BLaER1 treated with 17β-estradiol and CSF1 and Interleukin-3, amounts not matched to agents 10 nM and 100 nM (cell line): ENCODE measurements around the gene ANGPT4.
A peak's percentile ranks its signal among the peaks of the same experiment; 100 is the strongest.

Experiments
- H3K27ac ChIP-seq, 11 experiments: shearing (Covaris generic); formaldehyde crosslinking; 2 replicates each; pipeline ENCODE4 v1.8.1; 2022
- H3K27me3 ChIP-seq, 11 experiments: shearing (Covaris generic); formaldehyde crosslinking; 2 replicates each; pipeline ENCODE4 v1.8.1; 2022
- H3K36me3 ChIP-seq, 11 experiments: shearing (Covaris generic); formaldehyde crosslinking; 2 replicates each; pipeline ENCODE4 v1.8.1; 2022
- H3K4me1 ChIP-seq, 10 experiments: shearing (Covaris generic); formaldehyde crosslinking; 2 replicates each; pipeline ENCODE4 v1.8.1; 2022
- H3K4me2 ChIP-seq, 11 experiments: shearing (Covaris generic); formaldehyde crosslinking; 2 replicates each; pipeline ENCODE4 v1.8.1; 2022
- H3K4me3 ChIP-seq, 10 experiments: shearing (Covaris generic); formaldehyde crosslinking; 2 replicates each; pipeline ENCODE4 v1.8.1; 2022
- H3K9ac ChIP-seq, 11 experiments: shearing (Covaris generic); formaldehyde crosslinking; 2 replicates each; pipeline ENCODE4 v1.8.1; 2022
- H3K9me3 ChIP-seq, 11 experiments: shearing (Covaris generic); formaldehyde crosslinking; replicated peaks in 1 of 11; 2 replicates each; pipeline ENCODE4 v1.8.1; 2022
- H4K20me1 ChIP-seq, 11 experiments: shearing (Covaris generic); formaldehyde crosslinking; 2 replicates each; pipeline ENCODE4 v1.8.1; 2022
- Cebpa-rat ChIP-seq, 11 experiments: shearing (Covaris generic); IDR thresholded peaks; 2 replicates each; pipeline ENCODE4 v1.8.1; 2022

The ANGPT4 gene

DNA sequence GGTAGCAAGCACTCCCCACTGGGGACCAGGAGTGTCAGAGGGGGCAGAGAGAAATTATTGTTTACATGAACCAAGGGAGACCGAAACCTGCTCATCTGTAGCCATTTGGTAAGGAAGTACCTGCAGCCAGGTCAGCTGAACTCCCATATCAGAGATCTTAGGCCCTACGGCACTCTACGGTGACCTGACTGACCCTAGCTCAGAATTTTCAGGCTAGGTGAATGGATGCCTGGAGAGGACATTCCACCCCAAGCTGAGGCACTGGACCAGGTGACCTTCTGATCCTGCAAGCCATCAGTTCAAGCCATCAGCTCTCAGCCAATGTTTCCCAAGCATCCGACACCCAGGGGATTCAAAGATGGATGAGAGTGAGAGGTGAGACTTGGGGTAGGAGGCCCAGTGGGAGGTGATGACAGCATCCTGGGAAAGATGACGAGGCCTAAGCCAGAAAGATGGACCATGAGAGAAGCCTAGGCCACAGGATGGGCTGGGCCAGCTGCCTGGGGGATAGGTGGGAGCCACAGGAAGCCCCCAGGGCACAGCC, 2.8 kb downstream of the ANGPT4 start:
- Histone ChIP-seq H3K4me3 (no peak overlapping the region), H3K4me1 (peaks cover 35 to 70% (median 62%) of the 10 kb centered on the region in 10 experiments), H3K27ac (no peak overlapping the region), H3K4me2 (peak overlapping the region in 2 of 11 experiments; percentile 64 to 70; a peak in 3 of 22 replicates), H3K9ac (no peak overlapping the region), H3K27me3 (no peaks in the 10 kb centered on the region), H4K20me1 (no peaks in the 10 kb centered on the region; a peak in 2 of 22 replicates), H3K36me3 (no peaks in the 10 kb centered on the region), H3K9me3 (no peaks in the 10 kb centered on the region)
- no peak for TF ChIP-seq Cebpa-rat (IDR thresholded peaks at IDR 0.05)

GRCh38 chr20:911882-912600, 4.1 kb downstream of the ANGPT4 start:
- Histone ChIP-seq H4K20me1 (no peaks in the 10 kb centered on the region; a peak in 2 of 22 replicates), H3K4me3 (no peak overlapping the region), H3K4me1 (peaks cover 41 to 63% (median 54%) of the 10 kb centered on the region in 10 experiments), H3K9ac (no peak overlapping the region), H3K9me3 (no peaks in the 10 kb centered on the region), H3K27ac (no peak overlapping the region), H3K4me2 (peak overlapping the region; percentile 20 to 65 (median 38); a peak in 14 of 22 replicates), H3K27me3 (no peaks in the 10 kb centered on the region), H3K36me3 (no peaks in the 10 kb centered on the region)
- TF ChIP-seq Cebpa-rat (IDR thresholded peaks at IDR 0.05): no peak

DNA sequence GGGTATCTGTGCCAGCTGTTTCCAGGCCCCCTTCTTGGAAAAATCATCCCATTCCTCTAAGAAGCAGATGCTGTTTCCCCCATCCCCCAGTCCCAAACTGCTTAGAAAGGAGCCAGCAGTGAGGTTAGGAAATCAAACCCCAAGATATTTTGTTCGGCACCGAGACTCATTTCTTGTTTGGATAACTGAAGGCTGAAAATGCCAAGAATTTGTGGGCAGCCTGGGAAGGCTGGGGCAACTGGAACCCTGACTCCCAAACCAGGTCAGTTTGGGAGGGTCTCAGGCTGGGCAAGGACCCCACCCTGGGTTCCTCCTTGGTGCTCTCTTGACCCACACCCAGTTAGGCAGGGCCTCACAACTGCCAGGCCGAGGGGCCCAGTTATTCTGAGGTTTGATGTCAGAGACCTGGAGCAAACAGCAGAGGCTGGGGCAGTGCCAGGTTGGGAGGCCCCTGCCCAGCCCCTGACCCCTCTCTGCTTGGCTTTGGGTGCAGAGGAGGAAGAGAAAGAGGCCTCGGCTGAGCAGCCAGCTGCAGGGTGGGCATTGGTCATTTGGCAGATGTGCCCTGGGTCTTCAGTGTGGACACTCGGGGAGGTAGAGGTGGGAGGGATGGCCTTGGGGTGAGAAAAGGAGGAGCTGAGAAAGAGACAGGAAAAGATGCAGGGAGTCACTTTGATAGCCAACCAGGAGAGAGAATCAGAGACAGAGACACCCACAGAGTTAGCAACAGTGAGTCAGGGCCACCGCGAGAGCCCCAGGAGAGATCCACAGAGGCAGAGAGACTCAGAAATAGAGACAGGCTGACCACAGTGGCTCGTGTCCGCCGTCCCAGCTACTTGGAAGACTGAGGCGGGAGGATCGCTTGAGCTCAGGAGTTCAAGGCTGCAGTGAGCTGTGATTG, 5.0 kb downstream of the ANGPT4 start:
- H3K27ac ChIP-seq: 0 out of 22 replicates have a peak overlapping the region, but pooled peaks of 1 of the 11 experiments have one; percentile 18
- peak overlapping the region; percentile 20 to 65 (median 38); a peak in 18 of 22 replicates for H3K4me2 ChIP-seq

GRCh38 chr20:910132-910869, 5.8 kb downstream of the ANGPT4 start:
- Histone ChIP-seq H3K36me3 (no peaks in the 10 kb centered on the region), H3K9ac (no peak overlapping the region), H3K27ac (no peak overlapping the region), H3K9me3 (no peaks in the 10 kb centered on the region), H4K20me1 (no peaks in the 10 kb centered on the region; a peak in 1 of 22 replicates), H3K27me3 (no peaks in the 10 kb centered on the region), H3K4me2 (peak overlapping the region in 7 of 11 experiments; percentile 0 to 65 (median 38); a peak in 9 of 22 replicates), H3K4me1 (peaks cover 45 to 63% (median 56%) of the 10 kb centered on the region in 10 experiments), H3K4me3 (no peak overlapping the region)
- no peak for TF ChIP-seq Cebpa-rat (IDR thresholded peaks at IDR 0.05)

More for the DNA sequence above, 5.0 kb downstream of the ANGPT4 start:
- H3K4me3 ChIP-seq: no peak overlapping the region
- H3K27me3 ChIP-seq: no peaks in the 10 kb centered on the region
- H3K4me1 ChIP-seq: peaks cover 45 to 63% (median 56%) of the 10 kb centered on the region in 10 experiments
- TF ChIP-seq Cebpa-rat (IDR thresholded peaks at IDR 0.05): no peak
- H3K9ac ChIP-seq: no peak overlapping the region
- no peaks in the 10 kb centered on the region; a peak in 2 of 22 replicates for H4K20me1 ChIP-seq
- H3K9me3 ChIP-seq: no peaks in the 10 kb centered on the region
- no peaks in the 10 kb centered on the region for H3K36me3 ChIP-seq

DNA sequence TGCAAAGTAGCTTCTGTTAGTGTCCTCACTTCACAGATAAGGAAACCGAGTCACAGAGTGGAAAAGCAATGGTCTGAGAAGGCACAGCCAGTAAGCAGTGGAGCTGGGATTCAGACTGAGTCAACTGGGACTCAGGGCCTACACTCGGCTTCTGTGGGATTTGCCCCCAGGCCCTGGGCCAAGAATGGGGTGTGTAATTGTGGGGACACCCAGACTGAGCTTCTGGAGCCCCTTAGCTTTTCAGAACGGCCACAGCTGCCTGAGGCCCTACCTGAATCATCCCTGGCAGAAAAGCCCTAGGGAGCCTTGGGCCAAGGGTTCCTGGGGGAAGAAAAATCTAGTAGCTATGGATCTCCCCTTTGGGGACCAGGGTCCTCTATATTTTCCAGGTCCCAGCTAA, 6.5 kb downstream of the ANGPT4 start:
- TF ChIP-seq Cebpa-rat (IDR thresholded peaks at IDR 0.05): no peak
- peaks cover 45 to 63% (median 56%) of the 10 kb centered on the region in 10 experiments for H3K4me1 ChIP-seq
- no peak overlapping the region for H3K9ac ChIP-seq
- H3K27ac ChIP-seq: no peak overlapping the region
- H3K4me2 ChIP-seq: no peak overlapping the region
- no peaks in the 10 kb centered on the region for H3K27me3 ChIP-seq
- H3K4me3 ChIP-seq: no peak overlapping the region
- H4K20me1 ChIP-seq: no peaks in the 10 kb centered on the region; a peak in 1 of 22 replicates
- H3K36me3 ChIP-seq: no peaks in the 10 kb centered on the region
- no peaks in the 10 kb centered on the region for H3K9me3 ChIP-seq

DNA sequence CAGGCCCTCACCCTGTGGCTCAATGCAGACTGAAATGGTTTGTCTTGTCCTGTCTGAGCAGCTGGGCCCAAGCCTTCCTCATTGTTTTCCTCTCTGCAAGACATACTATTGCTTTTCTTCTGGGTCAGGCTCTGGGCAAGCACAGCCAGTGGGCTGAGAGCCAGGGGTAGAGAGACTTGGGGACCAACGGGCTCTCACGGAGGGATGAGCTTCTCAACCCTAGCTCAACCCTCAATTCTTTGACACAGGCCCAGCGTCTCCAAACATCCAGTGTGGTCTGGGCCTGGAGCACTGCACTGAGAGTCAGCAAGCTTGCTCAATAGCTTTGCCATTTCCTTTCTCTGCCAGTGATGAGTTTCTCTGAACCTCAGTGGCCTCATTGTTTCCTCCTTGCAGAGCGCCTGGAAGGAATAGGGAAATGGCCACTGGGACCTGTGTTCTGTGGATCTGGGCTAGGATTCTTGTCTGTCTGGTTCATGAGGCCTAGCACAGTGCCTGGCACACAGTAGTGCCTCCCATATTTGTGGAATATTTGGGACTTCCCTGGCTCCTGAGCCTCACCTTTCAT, 9.3 kb downstream of the ANGPT4 start:
- Histone ChIP-seq H4K20me1 (no peaks in the 10 kb centered on the region; a peak in 1 of 22 replicates), H3K4me2 (peak overlapping the region; percentile 64 to 88 (median 77)), H3K9ac (peak overlapping the region in 1 of 11 experiments; percentile 20; a peak in 2 of 22 replicates), H3K4me1 (peaks cover 48 to 70% (median 61%) of the 10 kb centered on the region in 10 experiments), H3K9me3 (no peaks in the 10 kb centered on the region), H3K36me3 (no peaks in the 10 kb centered on the region), H3K27ac (peak overlapping the region in 7 of 11 experiments; percentile 16 to 63 (median 46); a peak in 11 of 22 replicates), H3K4me3 (no peak overlapping the region), H3K27me3 (no peaks in the 10 kb centered on the region)
- no peak for TF ChIP-seq Cebpa-rat (IDR thresholded peaks at IDR 0.05)

DNA sequence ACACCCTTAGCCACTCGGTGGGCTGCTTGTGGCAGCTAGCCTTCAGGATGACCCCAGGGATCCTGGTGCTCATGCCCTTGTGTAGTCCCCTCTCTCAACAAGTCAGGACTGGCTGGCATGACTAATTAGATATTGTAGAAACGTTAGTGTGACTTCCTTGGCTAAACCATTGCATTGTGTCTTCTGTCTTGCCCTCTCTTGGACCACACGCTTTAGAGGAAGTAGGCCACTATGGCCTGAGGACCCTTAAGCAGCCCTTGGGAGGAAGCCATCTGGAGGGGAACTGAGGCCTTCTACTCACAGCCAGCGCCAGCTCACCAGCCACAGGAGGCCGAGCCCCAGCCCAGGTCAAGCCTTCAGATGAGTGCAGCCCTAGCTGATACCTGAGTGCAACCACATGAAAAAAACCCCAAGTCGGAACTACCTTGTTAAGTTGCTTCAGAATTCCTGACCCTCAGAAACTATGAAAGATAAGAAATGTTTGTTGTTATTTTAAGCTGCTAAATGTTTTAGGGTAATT, 10.1 kb downstream of the ANGPT4 start:
- no peak overlapping the region for H3K4me3 ChIP-seq
- H3K27me3 ChIP-seq: no peaks in the 10 kb centered on the region
- peak overlapping the region in 9 of 11 experiments; percentile 16 to 63 (median 43); a peak in 13 of 22 replicates for H3K27ac ChIP-seq
- H3K9me3 ChIP-seq: 0 out of 22 replicates have a peak, but pooled peaks cover 0 to under 1% (median 0%) of the 10 kb centered on the region in 11 experiments
- TF ChIP-seq Cebpa-rat (IDR thresholded peaks at IDR 0.05): no peak
- peaks cover 40 to 62% (median 54%) of the 10 kb centered on the region in 10 experiments for H3K4me1 ChIP-seq
- H4K20me1 ChIP-seq: no peaks in the 10 kb centered on the region
- H3K36me3 ChIP-seq: no peaks in the 10 kb centered on the region
- no peak overlapping the region for H3K9ac ChIP-seq
- H3K4me2 ChIP-seq: peak overlapping the region; percentile 64 to 88 (median 77)
